Middle frontal gyrus (tissue), 1 donor: Measurements from ENCODE around the gene CAP2.
"Not testable (repeated sequence)": the region's sequence is repeated elsewhere in the genome, so short reads cannot be mapped to it uniquely, and the experiment has no call there.

Experiments
- DNase-seq: peaks from one replicate; pipeline ENCODE4 v3.0.0-alpha.2; 2015; ENCODE audit warnings: low spot score; ENCODE audit errors: extremely low spot score

Gene CAP2

DNA sequence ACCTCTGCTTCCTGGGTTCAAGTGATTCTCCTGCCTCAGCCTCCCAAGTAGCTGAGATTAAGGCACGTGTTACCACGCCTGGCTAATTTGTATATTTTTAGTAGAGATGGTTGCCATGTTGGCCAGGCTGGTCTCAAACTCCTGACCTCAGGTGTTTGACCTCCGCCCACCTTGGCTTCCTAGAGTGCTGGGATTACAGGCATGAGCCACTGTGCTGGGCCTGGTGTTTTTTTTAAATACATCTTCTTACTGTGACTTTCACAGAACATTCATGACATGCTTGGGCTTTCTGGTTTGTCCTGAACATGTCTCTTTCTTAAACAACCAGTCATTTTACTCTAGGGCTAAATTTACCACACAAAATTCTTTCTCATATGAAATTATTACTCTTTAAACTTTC, 172.0 kb downstream of the CAP2 start:
- no peak for DNase-seq

DNA sequence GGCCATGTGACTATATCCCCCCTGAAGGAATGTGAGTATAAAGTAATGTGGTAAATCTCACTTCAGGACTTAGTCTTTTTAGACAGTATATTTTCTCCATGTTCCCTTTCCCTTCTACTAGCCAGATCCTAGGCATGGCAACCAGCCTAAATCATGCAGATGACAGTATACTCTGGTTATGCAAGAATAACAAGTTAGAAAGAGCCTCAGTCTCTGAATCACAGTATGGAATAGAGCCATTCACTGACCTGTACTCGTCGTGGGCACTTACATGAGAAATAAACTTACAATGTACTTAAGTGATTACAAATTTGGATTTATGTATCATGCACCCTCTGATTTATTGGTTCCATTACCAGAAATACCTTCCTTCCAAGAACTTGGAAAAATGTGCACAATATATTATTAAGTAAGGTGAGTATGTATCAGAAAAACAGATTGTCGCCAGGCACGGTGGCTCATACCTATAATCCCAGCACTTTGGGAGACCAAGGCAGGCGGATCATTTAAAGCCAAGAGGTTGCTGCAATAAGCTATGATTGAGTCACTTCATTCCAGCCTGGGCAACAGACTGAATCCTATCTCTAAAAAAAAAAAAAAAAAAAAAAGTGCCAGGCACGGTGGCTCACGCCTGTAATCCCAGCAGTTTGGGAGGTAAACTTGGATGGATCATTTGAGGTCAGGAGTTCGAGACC, 181.6 kb downstream of the CAP2 start:
- no peak for DNase-seq

DNA sequence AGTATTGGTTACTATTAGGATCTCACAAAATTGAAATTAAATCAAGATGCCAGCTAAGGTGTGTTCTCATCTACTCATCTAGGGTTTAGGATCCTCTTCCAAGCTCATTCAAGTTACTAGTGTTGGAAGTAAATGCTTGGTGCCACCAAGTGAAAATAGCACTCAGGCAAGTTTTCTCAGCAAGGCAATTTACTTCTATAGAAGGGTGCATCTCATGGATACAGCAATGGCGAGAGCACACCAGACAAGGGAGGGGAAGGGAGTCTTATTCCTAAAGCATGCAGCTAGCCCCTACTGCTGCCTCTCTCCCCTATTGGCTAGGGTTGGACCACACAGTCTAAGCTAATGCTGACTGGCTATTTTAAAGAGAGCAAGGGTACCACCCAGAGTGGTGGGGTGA, 183.7 kb downstream of the CAP2 start:
- DNase-seq, result no peak

DNA sequence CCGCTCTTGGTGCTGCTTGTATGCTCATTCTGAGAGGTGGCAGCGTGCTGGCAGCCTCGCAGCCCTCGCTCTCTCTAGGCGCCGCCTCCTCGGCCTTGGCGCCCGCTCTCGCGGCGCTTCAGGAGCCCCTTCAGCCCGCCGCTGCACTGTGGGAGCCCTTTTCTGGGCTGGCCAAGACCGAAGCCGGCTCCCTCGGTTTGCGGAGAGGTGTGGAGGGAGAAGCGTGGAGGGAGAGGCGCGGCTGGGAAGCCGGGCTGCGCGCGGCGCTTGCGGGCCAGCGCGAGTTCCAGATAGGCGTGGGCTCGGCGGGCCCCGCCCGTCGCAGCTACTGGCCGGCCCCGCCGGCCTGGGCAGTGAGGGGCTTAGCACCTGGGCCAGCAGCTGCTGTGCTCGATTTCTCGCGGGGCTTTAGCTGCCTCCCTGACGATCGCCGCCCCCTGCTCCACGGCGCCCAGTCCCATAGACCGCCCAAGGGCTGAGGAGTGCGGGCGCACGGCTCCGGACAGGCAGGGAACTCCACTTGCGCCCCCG, 187.2 kb downstream of the CAP2 start:
- no peak for DNase-seq

DNA sequence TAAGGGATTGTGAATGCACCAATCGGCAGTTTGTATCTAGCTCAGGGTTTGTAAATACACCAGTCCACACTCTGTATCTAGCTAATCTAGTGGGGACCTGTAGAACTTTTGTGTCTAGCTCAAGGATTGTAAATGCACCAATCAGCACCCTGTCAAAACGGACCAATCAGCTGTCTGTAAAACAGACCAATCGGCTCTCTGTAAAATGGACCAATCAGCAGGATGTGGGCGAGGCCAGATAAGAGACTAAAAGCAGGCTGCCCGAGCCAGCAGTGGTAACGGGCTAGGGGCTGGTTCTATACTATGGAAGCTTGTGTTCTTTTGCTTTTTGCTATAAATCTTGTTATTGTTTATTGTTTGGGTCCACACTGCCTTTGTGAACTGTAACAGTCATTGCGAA, 187.9 kb downstream of the CAP2 start:
- not testable (repeated sequence) for DNase-seq

DNA sequence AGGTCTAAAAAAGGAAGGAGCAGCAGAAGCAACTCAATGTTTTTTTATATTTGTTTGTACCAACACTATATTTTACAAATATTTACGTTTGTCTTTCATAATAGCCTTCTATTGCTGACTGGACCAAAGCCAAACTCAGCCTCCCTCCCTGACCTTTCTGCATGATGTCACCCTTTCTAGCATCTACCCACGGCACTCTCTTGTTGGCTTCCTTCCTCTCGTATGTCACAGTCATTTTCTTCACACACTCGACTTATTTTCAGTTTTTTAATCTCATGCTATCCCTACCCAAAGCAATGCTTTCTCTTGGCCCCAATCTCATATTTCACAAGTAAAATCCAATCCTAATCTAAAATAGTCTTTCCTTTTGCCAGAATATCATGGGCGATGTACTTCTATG, 190.4 kb downstream of the CAP2 start:
- DNase-seq, result no peak

DNA sequence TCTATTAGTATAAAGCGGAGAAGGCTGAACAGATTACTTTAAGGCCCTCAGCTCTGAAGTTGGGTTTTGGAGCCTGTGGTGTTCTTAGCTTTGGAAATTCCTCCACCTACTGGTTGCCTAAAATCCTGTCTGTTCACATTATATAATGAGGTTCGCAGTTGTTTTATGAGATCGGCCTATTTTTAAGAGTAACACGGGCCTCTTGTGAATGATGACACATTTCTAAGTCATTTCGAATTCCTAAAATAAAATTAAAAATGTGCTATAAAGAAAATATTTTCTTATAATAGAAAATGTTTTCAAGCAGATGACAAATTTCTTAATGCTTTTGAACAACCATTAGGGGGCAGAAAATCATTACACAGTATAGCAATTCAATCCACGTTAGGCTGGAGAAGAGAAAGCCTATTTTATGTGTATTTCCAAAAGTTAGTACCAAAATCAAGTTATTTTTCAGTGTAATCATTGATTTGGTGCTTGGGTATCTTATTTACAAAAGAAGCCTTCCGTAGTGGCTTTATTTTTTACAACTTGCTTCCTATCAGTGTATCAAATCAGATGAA, 190.9 kb downstream of the CAP2 start:
- peak; percentile 75 for DNase-seq

DNA sequence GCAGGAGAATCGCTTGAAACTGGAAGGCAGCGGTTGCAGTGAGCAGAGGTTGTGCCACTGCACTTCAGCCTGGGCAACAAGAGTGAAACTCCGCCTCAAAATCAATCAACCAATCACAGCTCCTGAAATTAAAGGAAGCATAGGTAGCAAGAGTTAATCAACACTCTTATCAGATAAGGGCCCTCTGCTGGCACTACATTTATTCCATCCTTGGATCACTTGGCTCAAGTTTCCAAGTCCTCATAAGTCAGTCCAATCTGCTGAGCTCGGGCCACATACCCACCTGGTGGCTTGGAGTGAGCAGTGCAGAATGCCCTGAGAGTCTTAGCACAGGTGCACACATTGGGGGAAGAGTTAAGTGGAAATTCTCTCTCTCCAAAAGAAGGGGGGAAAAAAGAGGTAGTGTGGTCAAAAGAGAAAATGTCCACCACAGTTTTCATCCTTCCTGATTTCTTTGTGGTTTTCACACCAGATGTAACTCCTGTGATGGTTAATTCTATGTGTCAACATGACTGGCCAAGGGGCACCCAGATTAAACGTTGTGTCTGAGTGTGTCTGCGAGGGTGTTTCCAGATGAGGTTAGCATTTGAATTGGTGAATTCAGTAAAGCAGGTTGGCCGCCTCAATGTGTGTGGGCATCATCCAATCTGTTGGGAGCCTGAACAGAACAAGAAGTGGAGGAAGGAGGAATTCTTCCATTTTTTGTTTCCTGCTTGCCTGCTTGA, 192.5 kb downstream of the CAP2 start:
- DNase-seq, result no peak

DNA sequence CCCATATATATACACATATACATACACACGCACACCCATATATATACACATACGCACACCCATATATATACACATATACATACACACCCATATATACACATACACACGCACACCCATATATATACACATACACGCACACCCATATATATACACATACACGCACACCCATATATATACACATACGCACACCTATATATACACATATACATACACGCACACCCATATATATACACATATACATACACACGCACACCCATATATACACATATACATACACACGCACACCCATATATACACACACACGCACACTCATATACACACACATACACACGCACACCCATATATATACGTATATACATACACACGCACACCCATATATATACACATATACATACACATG, 193.2 kb downstream of the CAP2 start:
- DNase-seq, result not testable (repeated sequence)

DNA sequence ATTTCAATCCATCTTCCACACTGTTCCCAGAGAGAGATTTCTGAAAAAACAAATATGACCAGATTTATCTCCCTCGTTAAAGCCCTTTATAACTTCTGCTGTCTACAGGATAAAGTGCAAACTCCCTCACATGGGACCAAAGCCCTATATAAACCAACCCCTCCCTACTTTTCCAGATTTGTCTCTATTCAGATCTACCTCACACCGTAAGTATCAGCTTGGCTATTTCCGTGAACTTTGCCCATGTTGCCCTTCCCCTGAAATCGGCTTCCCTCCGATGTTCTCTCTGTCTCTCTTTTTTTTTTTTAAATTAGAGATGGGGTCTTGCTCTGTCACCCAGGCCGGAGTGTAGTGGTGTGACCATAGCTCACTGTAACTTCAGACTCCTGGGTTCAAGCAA, 194.6 kb downstream of the CAP2 start:
- no peak for DNase-seq

DNA sequence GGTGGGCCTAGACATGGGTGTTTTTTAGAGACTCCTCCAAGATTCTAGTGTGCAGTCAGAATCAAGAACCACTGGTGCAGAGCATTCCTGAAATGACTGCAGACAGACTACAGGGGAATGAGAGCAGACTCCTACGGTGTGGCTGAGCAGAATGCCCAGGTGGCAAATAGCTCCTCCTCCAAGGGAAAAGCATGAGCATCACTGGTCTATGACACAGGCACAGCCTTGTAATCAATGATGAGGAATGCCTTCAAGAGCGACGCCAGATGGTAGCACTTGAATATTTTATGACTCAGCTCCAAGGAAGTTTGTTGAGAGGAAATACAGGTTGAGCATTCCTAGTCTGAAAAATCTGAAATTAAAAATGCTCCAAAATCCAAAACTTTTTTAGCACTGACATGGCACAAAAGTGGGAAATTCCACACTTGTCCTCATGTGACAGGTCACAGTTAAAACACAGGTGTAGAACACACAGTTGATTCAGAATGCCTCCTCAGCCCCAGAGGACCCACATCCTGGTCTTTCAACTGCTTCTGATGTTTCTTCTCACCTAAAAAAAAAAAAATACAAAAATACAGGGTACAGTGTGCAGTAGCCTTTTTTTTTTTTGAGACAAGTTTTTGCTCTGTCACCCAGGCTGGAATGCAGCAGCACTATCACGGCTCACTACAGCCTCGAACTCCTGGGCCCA, 196.2 kb downstream of the CAP2 start:
- DNase-seq, result no peak

DNA sequence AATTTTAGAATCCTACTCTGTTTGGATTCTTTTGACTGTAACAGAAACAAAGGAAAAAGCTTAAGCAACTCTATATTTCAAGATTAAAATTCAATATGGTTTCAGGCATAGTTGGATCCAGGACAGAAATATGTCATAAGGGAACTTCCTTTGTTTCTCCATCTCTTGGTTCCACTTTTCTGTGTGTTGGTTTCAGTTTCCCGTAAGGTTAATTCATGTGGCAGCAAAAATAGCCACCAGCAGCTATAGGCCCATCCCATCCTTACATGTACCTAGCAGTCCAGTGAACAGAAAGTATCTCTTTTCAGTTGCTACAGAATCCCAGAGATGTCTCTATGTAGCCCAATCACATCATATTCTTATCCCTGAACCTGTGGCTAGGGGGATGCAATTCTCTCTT, 197.9 kb downstream of the CAP2 start:
- DNase-seq, result no peak

DNA sequence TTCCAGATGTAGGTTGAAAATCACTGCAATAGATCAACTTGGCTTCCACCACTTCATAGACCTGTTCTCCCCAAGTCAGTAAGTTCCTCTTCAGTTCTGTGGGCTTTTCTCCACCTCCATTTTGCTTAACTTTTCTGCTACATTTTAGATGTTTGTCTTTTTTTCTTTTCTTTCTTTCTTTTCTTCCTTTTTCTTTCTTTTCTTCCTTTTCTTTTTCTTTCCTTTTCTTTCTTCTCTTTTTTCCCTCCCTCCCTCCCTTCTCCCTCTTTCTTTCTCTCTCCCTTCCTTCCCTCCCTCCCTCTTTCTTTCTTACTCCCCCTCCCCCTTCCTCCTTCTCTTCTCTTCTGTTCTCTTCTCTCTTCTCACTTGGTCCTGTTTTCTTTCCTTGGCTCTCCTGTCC, 199.9 kb downstream of the CAP2 start:
- no peak for DNase-seq

DNA sequence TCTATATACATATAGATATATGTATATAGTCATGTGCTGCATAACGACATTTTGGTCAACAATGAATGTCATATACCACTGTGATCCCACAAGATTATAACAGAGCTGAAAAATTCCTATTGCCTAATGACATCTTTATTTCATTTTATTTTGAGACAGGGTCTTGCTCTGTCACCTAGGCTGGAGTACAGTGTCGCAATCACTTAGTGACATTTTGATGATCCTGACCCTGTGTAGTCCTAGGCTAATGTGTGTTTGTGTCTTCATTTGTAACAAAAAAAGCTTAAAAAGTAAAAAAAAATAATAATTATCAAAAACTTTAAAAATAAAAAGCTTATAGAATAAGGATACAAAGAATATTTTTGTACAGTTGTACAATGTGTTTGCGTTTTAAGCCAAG, 202.7 kb downstream of the CAP2 start:
- no peak for DNase-seq

DNA sequence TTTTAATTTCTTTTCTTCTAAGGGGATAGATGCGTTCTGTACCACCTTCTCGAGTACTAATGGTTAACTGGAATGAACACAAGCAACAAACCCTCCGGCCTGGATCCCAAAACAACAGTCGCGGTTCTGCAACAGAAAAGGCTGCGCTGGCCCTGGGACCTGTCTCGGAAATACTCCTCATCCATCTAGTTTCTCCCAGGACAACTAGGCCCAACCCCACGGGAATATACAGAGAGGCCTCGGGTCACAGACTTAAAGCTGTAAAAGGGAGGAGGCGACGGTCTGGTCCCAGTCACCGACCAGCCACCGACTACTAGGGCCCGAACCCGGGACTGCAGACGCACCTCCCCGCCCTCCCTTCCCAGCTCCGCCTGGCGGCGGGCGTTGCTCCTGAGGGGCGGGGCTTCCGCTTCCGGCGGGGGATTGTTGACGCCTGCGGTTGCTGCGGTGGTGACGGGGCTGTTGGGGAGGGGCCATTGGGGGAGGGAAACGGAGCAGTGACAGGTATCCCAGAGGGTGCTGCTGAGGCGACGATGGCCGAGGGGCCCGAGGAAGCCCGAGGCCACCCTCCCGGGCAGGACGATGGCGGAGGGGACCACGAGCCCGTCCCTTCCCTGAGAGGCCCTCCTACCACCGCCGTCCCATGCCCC, 206.6 kb downstream of the CAP2 start, which contains the start of gene FAM8A1:
Gene FAM8A1, plus strand, starts transcription at position 426 of the 650 bp plus-strand sequence. Its CDS starts 108 bp downstream, at position 534.
- DNase-seq, result peak; percentile 87

DNA sequence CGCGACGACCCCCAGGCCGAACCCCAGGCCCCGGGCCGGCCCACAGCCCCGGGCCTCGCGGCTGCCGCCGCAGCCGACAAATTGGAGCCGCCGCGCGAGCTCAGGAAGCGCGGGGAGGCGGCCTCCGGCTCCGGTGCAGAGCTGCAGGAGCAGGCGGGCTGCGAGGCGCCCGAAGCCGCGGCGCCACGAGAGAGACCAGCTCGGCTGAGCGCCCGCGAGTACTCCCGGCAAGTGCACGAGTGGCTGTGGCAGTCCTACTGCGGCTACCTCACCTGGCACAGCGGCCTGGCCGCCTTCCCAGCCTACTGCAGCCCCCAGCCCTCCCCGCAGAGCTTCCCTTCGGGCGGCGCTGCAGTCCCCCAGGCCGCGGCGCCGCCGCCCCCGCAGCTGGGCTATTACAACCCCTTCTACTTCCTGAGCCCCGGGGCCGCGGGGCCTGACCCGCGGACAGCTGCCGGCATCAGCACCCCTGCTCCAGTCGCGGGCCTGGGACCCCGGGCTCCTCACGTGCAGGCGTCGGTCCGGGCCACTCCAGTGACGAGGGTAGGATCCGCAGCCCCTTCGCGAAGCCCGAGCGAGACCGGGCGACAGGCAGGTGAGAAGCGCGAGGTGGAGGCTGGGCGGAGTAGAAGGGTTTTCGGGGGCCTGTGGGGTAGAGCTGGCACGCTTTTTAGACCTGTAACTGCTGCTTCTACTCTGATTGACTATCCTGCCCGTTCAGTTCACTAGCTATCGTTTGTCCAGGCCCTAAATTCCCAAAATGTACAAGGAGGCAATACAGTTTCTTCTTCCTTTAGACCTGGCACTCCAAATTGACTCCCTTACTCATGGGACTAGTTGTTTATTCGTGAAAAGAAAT, 207.4 kb downstream of the CAP2 start:
- DNase-seq, result no peak

DNA sequence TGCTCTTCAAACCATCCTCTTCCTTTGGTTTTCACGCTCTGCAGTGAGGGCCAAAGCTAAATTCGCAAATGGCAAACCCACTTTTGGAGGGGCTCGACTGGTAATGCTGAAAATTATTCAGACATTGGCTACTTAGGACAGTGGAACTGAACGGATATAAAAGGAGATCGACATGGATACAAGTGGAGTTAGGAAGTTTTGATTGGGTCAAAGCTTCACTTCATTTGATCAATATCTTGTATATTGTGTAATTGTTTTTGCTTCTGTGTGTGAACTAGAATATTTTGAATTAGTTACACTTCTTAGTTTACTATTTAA, 207.9 kb downstream of the CAP2 start:
- no peak for DNase-seq

DNA sequence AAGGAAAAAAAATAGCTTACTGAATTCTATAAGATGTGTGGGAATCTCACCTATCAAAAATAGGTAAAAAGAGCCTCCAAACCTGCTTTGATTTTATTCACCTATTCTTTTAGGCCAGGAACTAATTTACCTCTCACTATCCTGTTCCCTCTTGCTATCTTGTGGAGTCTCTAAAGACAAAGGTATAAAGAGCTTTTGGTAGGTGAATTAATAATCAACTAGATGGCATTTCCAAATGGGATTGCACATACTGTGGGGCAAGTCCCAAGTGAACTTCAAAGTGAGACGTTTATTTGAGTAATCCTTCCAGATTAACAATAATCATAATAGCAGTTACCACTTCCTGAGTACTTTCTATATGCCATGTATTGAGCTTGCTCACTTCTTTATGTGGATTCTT, 209.5 kb downstream of the CAP2 start:
- DNase-seq, result no peak

DNA sequence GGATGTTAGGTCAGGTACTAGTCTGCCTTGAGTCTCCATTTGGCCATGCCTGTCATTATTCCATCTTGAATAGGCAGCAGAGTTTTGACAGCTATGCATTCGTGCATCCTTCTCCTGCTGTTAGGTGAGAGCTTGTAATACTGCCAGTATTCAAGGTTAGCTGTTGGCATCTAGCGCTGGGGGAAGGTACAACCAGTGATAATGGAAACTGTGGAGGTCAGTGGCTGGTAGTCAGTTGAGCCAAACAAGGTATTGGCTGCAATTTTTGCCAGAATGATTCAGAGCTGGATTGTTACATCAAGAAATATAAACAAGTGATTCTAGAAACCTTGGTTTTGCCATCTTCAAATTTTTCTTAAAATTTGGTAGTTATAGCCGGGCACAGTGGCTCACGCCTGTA, 213.2 kb downstream of the CAP2 start:
- DNase-seq, result no peak
